ENCODE data around the gene CUL5.

DNA sequence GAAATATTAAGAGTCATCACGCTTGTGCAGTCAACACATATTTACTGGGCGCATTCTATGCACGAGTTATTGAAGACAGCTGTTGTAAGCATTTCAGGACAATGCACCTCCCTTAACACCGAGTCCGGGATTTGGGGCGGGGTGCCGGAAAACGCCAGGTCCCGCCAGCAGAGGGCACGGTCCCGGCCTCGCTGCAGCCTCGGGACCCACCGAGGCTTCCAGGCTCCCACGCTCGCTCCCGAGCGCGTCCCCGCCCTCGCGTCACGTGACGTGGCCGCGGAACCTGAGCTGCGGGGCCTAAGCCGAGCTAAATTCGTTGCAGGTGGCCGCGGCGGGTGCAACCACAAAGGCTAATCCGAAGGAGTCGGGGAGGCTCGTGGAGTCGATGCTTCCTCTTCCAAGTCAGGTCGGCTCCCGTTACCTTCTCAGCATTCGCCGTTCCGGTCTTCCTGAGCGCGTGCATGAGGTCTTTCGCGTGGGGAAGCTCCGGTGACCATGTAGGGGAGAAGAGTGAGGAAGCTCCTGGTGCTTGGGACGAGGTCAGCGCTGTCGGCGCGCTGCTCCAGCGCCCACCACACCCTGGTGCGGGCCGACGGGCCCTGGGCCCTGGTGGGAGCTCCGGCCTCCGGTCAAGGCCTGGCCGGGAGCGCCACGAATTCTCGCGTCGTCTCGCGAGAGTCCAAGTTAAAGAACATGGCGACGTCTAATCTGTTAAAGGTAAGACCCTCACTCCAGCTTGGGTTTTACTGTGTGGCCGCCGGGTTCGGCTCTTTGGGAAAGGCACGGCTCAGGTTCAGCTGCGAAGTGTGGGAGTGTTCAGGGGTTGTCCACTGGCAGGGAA is at the start of gene CUL5:
- TF ChIP-seq, protein P1, sequence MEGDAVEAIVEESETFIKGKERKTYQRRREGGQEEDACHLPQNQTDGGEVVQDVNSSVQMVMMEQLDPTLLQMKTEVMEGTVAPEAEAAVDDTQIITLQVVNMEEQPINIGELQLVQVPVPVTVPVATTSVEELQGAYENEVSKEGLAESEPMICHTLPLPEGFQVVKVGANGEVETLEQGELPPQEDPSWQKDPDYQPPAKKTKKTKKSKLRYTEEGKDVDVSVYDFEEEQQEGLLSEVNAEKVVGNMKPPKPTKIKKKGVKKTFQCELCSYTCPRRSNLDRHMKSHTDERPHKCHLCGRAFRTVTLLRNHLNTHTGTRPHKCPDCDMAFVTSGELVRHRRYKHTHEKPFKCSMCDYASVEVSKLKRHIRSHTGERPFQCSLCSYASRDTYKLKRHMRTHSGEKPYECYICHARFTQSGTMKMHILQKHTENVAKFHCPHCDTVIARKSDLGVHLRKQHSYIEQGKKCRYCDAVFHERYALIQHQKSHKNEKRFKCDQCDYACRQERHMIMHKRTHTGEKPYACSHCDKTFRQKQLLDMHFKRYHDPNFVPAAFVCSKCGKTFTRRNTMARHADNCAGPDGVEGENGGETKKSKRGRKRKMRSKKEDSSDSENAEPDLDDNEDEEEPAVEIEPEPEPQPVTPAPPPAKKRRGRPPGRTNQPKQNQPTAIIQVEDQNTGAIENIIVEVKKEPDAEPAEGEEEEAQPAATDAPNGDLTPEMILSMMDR (IDR thresholded peaks at IDR 0.05): peak; percentile 81 to 91 (median 86)
- TF ChIP-seq POLR2AphosphoS5 (IDR thresholded peaks at IDR 0.05): peak; percentile 81

Measured in prostate gland (tissue), 2 donors.